Measurements from ENCODE around the gene DNAH6. TPM values are rescaled to one million over a fixed set of nuclear protein-coding genes. Genes with fewer than 3 reads are reported as not detected.

DNAH6 gene
- total and polyA plus RNA-seq, 2 of the 13 experiments (the other 11 are each of a cell fraction or from before 2014, with no cell fraction given): 0.01 TPM; not detected in 1

DNA sequence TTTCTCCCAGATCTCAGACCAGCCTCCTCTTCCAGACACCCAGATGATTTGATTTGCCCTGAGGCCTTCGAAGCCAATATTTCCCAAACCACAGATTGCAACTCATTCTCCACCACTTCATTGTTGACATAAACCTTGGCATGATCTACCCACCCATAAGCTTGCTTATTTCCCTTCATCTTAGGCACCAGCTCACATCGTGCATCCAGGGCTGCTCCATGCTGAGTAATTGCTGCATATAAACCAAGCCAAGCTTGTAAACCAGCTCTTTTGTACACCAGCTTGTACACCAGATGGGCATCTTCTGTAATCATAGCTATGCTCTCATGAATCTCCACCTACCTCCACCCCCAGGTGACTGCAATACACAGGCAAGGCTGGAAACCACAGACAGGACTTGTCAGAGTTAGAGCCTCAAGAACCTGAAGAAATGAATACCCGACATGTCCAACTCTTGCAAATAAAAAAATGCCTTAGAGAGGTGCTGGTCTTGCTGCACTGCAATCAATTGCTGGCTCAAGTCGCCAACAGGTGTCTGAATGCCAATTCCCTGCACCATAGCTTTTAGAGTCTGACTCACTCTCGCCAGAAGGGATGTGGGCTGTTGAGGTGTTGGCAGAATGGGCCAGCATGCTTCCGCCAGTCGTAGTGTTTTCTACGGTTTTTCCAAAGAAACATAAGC is 333.1 kb downstream of the DNAH6 start:
- peaks cover 0 to 6% of the 10 kb centered on the region in 2 experiments; a peak in 1 of 5 replicates for H3K27me3 ChIP-seq (ENCODE audit: control insufficient read depth in 1 of 2, insufficient read depth in 2 of 2, low read length in 2 of 2)
- no TSS peak for BruUV-seq (replicated peaks)
- no peak overlapping the region for H3K4me2 ChIP-seq (ENCODE audit: low read depth, low read length)
- ChIA-PET CTCF (ENCODE audit: low intra/inter-chr PET ratio, low total read pairs) (no interaction called here), POLR2A (no interaction called here)
- in situ Hi-C loops (cut with HindIII; ENCODE audit: extremely low pct_ligation_motif_present, low pct_unique_long_range_greater_than_20kb): no loop called here
- H2AFZ ChIP-seq (ENCODE audit: low read length): no peak overlapping the region
- 38% methylated on average over 7 of the region's 8 CpGs for WGBS (ENCODE audit: low lambda C conversion rate)
- no peak overlapping the region for H3K4me3 ChIP-seq (replicated peaks in 1 of 3; ENCODE audit: insufficient read depth in 1 of 3, low read depth in 2 of 3, low read length in 3 of 3)
- H3K9me3 ChIP-seq (ENCODE audit: low read length): no peaks in the 10 kb centered on the region; the same call in 1 of the 2 replicates
- H3K4me1 ChIP-seq (ENCODE audit: insufficient read depth, low read length): no peaks in the 10 kb centered on the region
- no peaks in the 10 kb centered on the region for H3K79me2 ChIP-seq (ENCODE audit: insufficient read depth, low read length)
- no peak for ATAC-seq
- H3K36me3 ChIP-seq (replicated peaks in 1 of 2; ENCODE audit: control insufficient read depth in 1 of 2, insufficient read depth in 2 of 2, low read length in 2 of 2): no peaks in the 10 kb centered on the region
- H3K9ac ChIP-seq (ENCODE audit: insufficient read depth, low read depth, low read length): no peak overlapping the region
- TF ChIP-seq ZNF572 (CRISPR knock-in tag; IDR thresholded peaks at IDR 0.05): no peak
- TF ChIP-seq, protein P1, sequence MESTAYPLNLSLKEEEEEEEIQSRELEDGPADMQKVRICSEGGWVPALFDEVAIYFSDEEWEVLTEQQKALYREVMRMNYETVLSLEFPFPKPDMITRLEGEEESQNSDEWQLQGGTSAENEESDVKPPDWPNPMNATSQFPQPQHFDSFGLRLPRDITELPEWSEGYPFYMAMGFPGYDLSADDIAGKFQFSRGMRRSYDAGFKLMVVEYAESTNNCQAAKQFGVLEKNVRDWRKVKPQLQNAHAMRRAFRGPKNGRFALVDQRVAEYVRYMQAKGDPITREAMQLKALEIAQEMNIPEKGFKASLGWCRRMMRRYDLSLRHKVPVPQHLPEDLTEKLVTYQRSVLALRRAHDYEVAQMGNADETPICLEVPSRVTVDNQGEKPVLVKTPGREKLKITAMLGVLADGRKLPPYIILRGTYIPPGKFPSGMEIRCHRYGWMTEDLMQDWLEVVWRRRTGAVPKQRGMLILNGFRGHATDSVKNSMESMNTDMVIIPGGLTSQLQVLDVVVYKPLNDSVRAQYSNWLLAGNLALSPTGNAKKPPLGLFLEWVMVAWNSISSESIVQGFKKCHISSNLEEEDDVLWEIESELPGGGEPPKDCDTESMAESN (CRISPR knock-in tag; conservative IDR thresholded peaks at IDR 0.05): no peak
- H3K27ac ChIP-seq (ENCODE audit: extremely low read length, insufficient read depth, low read length): no peak overlapping the region
- no peak for FAIRE-seq
- intact Hi-C loops (cut with micrococcal nuclease; ENCODE audit: unreplicated experiment): no loop called here
- no peaks in the 10 kb centered on the region for H4K20me1 ChIP-seq (ENCODE audit: insufficient read depth, low read length)
- DNase-seq (ENCODE audit: low spot score): no peak

DNA sequence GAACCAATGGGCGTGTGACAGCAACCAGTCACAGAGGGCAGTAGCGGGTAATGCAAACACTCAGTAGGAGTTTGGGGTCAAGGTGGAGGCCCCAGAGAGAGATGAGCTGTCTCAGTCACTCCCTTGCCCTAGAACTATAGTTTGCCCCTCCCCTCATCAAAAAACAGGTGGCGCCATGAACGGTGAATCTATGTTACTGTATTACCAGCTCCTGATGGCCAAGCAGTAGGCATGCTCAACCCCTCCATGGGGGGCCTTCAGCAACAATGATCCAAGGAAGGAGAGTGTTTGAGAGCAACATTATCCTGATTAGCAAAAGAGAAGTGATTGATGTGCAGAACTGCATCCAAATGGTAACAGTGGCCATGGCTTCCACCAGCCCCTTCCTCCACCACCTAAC is 334.2 kb downstream of the DNAH6 start:
- H3K36me3 ChIP-seq (replicated peaks in 1 of 2; ENCODE audit: control insufficient read depth in 1 of 2, insufficient read depth in 2 of 2, low read length in 2 of 2): no peaks in the 10 kb centered on the region
- no peak overlapping the region for H2AFZ ChIP-seq (ENCODE audit: low read length)
- H3K4me1 ChIP-seq (ENCODE audit: insufficient read depth, low read length): no peaks in the 10 kb centered on the region
- peaks cover 0 to 6% of the 10 kb centered on the region in 2 experiments; a peak in 1 of 5 replicates for H3K27me3 ChIP-seq (ENCODE audit: control insufficient read depth in 1 of 2, insufficient read depth in 2 of 2, low read length in 2 of 2)
- no peak overlapping the region for H3K9ac ChIP-seq (ENCODE audit: insufficient read depth, low read depth, low read length)
- ChIA-PET POLR2A (no interaction called here), CTCF (ENCODE audit: low intra/inter-chr PET ratio, low total read pairs) (no interaction called here)
- FAIRE-seq: no peak
- H4K20me1 ChIP-seq (ENCODE audit: insufficient read depth, low read length): no peaks in the 10 kb centered on the region
- WGBS (ENCODE audit: low lambda C conversion rate): 52% methylated on average over 4 of the region's 4 CpGs
- no peaks in the 10 kb centered on the region for H3K79me2 ChIP-seq (ENCODE audit: insufficient read depth, low read length)
- no peak for DNase-seq (ENCODE audit: low spot score)
- no TSS peak for BruUV-seq (replicated peaks)
- no peak overlapping the region for H3K27ac ChIP-seq (ENCODE audit: extremely low read length, insufficient read depth, low read length)
- no peak overlapping the region for H3K4me3 ChIP-seq (replicated peaks in 1 of 3; ENCODE audit: insufficient read depth in 1 of 3, low read depth in 2 of 3, low read length in 3 of 3)
- ATAC-seq: no peak
- H3K4me2 ChIP-seq (ENCODE audit: low read depth, low read length): no peak overlapping the region
- in situ Hi-C loops (cut with HindIII; ENCODE audit: extremely low pct_ligation_motif_present, low pct_unique_long_range_greater_than_20kb) (no loop called here), intact Hi-C loops (cut with micrococcal nuclease; ENCODE audit: unreplicated experiment) (no loop called here)
- H3K9me3 ChIP-seq (ENCODE audit: low read length): no peaks in the 10 kb centered on the region; the same call in 1 of the 2 replicates
- TF ChIP-seq ZNF557 (CRISPR knock-in tag; IDR thresholded peaks at IDR 0.05) (no peak), ARNTL (CRISPR knock-in tag; IDR thresholded peaks at IDR 0.05) (no peak), ZFAT (CRISPR knock-in tag; conservative IDR thresholded peaks at IDR 0.05) (no peak), ZNF615 (CRISPR knock-in tag; IDR thresholded peaks at IDR 0.05; ENCODE audit: borderline replicate concordance) (no peak), ZNF530 (CRISPR knock-in tag; IDR thresholded peaks at IDR 0.05; ENCODE audit: low read depth) (no peak), SETDB1 (CRISPR knock-in tag; IDR thresholded peaks at IDR 0.05; ENCODE audit: borderline replicate concordance) (no peak), SAP130 (CRISPR knock-in tag; IDR thresholded peaks at IDR 0.05; ENCODE audit: low read depth) (no peak), ZNF841 (CRISPR knock-in tag; IDR thresholded peaks at IDR 0.05; ENCODE audit: borderline replicate concordance) (no peak), ZSCAN12 (CRISPR knock-in tag; IDR thresholded peaks at IDR 0.05) (no peak), NR2F1 (CRISPR knock-in tag; IDR thresholded peaks at IDR 0.05) (no peak), FOSL1 (CRISPR knock-in tag; IDR thresholded peaks at IDR 0.05; ENCODE audit: borderline replicate concordance) (no peak)
- TF ChIP-seq, protein P2, sequence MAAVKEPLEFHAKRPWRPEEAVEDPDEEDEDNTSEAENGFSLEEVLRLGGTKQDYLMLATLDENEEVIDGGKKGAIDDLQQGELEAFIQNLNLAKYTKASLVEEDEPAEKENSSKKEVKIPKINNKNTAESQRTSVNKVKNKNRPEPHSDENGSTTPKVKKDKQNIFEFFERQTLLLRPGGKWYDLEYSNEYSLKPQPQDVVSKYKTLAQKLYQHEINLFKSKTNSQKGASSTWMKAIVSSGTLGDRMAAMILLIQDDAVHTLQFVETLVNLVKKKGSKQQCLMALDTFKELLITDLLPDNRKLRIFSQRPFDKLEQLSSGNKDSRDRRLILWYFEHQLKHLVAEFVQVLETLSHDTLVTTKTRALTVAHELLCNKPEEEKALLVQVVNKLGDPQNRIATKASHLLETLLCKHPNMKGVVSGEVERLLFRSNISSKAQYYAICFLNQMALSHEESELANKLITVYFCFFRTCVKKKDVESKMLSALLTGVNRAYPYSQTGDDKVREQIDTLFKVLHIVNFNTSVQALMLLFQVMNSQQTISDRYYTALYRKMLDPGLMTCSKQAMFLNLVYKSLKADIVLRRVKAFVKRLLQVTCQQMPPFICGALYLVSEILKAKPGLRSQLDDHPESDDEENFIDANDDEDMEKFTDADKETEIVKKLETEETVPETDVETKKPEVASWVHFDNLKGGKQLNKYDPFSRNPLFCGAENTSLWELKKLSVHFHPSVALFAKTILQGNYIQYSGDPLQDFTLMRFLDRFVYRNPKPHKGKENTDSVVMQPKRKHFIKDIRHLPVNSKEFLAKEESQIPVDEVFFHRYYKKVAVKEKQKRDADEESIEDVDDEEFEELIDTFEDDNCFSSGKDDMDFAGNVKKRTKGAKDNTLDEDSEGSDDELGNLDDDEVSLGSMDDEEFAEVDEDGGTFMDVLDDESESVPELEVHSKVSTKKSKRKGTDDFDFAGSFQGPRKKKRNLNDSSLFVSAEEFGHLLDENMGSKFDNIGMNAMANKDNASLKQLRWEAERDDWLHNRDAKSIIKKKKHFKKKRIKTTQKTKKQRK (IDR thresholded peaks at IDR 0.05; ENCODE audit: low read length): no peak
